Body of pancreas (tissue), 4 donors: ENCODE results near the gene DYNC1I2.

Experiments used
- POLR2A ChIP-seq, 3 donors: fragments of 450-650 bp; IDR thresholded peaks; one replicate each; pipeline ENCODE4 v1.6.1; 2016; ENCODE audit warnings: antibody characterized with exemption in 3 of 3, mild to moderate bottlenecking in 2 of 3
- TF ChIP-seq, protein P1 (sequence below), 7 experiments: fragments of 450-650 bp in 4 of 7; fragments of 200-600 bp in 3 of 7; sonication (generic) in 3 of 7; IDR thresholded peaks; one replicate each; pipeline ENCODE4 v1.5.1; 2016 to 2019; ENCODE audit warnings: antibody characterized with exemption in 7 of 7

DNA sequence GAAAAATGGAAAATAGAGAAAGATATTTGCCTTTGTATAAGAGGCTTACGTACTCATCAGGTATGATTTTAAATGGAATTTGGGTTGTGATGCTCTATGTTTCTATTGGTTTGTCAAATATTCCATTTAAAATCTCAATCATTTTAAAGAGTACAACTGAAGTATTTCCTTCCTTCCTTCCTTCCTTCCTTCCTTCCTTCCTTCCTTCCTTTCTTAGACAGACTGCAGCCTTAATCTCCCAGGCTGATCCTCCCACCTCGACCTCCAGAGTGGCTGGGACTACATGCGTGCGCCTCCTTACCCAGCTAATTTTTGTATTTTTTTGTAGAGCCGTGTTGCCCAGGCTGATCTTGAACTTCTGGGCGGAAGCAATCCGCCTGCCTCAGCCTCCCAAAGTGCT is 15.4 kb upstream of the DYNC1I2 start:
- TF ChIP-seq, protein P1, sequence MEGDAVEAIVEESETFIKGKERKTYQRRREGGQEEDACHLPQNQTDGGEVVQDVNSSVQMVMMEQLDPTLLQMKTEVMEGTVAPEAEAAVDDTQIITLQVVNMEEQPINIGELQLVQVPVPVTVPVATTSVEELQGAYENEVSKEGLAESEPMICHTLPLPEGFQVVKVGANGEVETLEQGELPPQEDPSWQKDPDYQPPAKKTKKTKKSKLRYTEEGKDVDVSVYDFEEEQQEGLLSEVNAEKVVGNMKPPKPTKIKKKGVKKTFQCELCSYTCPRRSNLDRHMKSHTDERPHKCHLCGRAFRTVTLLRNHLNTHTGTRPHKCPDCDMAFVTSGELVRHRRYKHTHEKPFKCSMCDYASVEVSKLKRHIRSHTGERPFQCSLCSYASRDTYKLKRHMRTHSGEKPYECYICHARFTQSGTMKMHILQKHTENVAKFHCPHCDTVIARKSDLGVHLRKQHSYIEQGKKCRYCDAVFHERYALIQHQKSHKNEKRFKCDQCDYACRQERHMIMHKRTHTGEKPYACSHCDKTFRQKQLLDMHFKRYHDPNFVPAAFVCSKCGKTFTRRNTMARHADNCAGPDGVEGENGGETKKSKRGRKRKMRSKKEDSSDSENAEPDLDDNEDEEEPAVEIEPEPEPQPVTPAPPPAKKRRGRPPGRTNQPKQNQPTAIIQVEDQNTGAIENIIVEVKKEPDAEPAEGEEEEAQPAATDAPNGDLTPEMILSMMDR (IDR thresholded peaks at IDR 0.05), result no peak
- no peak for TF ChIP-seq POLR2A (IDR thresholded peaks at IDR 0.05)
